HG02610 (cell line): ENCODE measurements around the gene LRP1B.

Experiments
- ATAC-seq: cut with Tn5 transposase; IDR thresholded peaks from one replicate; pipeline ENCODE4 v1.9.1; 2021; ENCODE audit warnings: mild to moderate bottlenecking, moderate library complexity; ENCODE audit not compliant: unreplicated experiment

The LRP1B gene

GRCh38 chr2:140882671-140883620 lies 1247.9 kb downstream of the LRP1B start:
- no peak for ATAC-seq

- no peak for ATAC-seq
Observed at GRCh38 chr2:140880573-140880972, 1250.2 kb downstream of the LRP1B start.

GRCh38 chr2:140876015-140876414 lies 1254.8 kb downstream of the LRP1B start:
- ATAC-seq = no peak

GRCh38 chr2:140873915-140874531 lies 1256.8 kb downstream of the LRP1B start:
- ATAC-seq = no peak

GRCh38 chr2:140869925-140870324 lies 1260.9 kb downstream of the LRP1B start:
- no peak for ATAC-seq

- ATAC-seq = no peak
Observed at GRCh38 chr2:140869107-140869506, 1261.7 kb downstream of the LRP1B start.

DNA sequence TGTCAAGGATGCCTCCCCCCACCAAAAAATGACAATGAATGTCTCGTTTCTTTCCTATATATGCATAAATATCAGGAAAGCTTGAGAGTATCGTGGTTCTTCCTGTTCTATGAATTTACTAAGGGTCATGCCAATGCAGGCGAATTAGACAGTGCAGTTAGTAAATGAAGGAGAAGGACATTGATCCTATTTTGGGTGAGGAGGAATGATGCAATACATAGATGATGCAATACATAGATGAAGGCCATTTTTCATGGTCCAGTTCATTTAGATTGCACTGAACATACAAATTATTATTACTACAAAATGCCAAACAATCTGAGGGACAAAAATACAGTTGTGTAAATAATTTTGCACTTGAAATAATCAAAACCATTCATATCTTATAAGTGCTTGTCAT lies 1265.0 kb downstream of the LRP1B start:
- no peak for ATAC-seq

GRCh38 chr2:140863713-140864112 lies 1267.1 kb downstream of the LRP1B start:
- ATAC-seq = peak; percentile 64

DNA sequence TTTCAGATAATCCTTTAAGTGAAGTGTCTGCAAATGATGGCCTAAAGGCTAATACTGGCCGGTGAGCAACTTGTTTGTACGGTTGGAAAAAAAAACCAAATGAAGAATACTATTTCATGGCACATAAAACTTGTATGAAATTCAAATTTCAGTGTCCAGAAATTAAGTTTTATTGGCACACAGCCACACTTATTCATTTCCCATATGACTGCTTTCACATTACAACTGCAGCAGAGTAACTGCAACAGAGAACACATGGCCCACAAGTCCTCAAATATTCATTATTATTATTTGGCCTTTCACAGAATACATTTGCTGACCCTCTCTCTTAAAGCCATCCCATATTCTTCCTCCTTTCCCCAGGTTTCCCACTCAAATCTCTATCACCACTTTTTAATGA lies 1268.6 kb downstream of the LRP1B start:
- ATAC-seq = no peak

- no peak for ATAC-seq
Observed at GRCh38 chr2:140861666-140862065, 1269.2 kb downstream of the LRP1B start.

DNA sequence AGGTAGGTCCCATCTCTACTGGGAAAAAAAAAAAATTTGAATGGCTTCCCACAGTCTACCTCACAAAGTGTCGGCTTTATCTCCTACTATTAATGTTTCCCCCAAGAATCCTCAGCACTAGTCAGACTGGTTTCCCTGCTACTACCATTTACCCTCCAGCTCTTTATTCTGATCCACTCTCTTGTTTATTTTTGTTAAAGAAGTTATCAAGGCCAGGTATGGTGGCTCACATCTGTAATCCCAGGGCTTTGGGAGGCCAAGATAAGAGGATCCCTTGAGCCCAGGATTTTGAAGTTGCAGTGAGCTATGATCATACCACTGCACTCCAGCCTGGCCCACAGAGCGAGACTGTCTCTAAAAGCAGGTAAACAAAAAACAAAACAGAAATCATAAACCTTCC lies 1275.3 kb downstream of the LRP1B start:
- ATAC-seq = no peak

GRCh38 chr2:140851258-140851981 lies 1279.4 kb downstream of the LRP1B start:
- ATAC-seq = no peak

DNA sequence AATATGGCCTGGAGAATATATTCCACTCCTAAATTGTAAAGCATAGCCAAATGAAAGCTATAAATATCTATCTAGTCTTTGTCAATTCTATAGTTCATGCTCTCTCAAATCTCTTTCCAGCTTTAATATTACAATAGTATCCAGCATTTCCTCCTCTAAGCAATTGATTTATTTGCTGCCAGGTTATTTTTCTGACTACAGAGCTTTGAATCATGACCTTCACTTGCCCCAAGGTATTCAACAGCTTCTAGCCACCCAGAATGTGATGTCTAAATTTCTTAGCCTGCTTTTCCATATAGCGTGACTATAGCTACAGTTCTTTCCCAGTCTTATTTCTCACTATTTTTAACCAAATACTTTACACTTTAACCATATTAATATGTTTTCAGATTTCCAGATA lies 1287.6 kb downstream of the LRP1B start:
- ATAC-seq = no peak

GRCh38 chr2:140842110-140842509 lies 1288.7 kb downstream of the LRP1B start:
- no peak for ATAC-seq

DNA sequence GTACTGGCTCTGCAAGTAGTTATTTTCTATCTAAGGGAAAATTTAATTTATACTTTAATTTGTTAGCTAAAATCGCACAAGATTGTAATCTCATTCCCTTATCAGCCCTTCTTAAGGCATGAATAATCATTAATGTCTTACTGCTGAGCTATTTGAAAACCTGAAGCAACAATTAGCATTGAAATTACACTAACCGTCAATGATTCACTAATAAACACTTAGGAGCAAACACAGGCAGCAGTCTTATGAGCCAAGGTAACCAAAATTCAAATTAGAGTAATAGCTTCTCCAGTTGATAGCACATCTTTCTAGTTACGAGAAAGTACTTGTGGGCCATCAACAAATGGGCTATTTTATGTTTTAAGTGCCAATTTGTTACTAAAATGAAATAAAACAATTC lies 1289.7 kb downstream of the LRP1B start:
- no peak for ATAC-seq

- no peak for ATAC-seq
Observed at GRCh38 chr2:140836826-140837225, 1294.0 kb downstream of the LRP1B start.

DNA sequence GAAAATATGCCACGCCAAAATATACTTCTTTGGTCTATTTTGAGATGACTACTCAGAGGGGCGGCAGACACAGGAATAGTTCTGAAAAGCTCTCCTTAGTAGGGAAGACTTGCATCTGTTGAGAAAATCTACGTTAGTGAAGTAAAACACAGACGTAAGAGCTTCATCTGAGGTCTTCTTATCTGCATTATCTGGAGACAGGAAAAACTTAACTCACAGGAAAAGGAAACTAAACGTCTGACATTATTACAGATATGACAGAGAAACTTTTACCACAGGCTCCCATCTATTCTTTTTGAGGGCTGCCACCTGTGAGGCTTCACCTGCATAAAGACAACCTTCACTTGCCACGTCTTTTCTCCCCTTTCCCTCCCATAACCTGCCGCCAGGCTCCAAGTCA lies 1295.7 kb downstream of the LRP1B start:
- no peak for ATAC-seq

DNA sequence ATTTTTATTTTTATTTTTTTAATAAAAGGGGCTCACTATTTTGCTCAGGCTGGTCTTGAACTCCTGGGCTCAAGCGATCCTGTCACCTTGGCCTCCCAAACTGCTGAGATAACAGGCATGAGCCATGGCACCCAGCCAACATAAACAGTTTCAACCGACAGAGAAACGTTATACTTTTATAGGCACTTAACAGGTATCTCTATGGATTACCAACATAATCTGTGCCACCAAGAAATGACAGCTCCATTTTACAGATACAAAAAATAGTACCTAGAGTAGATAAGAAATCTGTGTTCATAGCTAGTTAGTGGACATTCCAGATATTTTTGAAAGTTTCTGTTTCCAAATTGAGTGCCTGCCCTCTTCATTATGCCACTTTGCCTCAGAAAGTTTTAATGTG lies 1316.7 kb downstream of the LRP1B start:
- ATAC-seq = no peak

DNA sequence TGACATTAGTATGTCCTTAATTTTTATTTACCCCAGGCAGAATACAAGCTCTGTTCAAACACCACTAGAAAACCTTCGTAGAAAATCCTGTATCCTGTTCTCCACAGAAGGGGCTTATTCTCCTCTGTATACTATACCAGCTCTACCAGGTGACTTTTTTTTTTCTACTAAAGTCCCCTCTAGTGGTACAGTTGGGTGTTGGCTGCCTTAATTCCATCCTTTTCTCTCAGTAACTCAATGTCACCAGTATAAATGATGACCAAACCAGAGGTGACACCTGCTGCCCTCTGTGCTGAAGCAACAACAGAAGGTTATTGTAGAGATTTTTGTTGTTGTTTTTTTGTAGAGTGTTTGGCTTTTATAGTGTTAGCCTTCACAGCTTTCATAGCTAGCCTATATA lies 1322.0 kb downstream of the LRP1B start:
- ATAC-seq = peak; percentile 63

DNA sequence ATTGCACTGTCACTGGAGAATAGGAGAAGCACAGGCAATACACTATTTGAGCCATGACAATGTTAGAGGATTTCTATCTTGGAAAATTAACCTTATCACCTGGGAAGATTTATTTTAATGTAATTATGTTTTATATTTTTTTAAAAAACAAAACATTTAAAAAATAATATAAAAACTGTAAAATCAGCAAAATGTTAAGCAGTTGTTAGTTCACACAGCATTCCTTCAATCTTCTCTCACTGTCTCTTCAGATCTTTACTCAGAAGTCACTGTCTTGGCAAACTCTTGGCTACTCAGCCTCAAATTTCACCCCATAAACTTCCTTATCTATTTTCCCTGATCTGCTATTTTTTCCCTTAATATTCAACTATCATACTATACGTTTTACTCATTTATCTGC lies 1322.6 kb downstream of the LRP1B start:
- ATAC-seq = no peak

GRCh38 chr2:140804700-140805260 lies 1326.0 kb downstream of the LRP1B start:
- no peak for ATAC-seq
